HG03442 (cell line): ENCODE results near the gene MARCHF6.

Experiments used
- ATAC-seq: cut with Tn5 transposase; IDR thresholded peaks from one replicate; pipeline ENCODE4 v1.9.1; 2021; ENCODE audit warnings: mild to moderate bottlenecking, moderate library complexity; ENCODE audit not compliant: unreplicated experiment

The MARCHF6 gene

DNA sequence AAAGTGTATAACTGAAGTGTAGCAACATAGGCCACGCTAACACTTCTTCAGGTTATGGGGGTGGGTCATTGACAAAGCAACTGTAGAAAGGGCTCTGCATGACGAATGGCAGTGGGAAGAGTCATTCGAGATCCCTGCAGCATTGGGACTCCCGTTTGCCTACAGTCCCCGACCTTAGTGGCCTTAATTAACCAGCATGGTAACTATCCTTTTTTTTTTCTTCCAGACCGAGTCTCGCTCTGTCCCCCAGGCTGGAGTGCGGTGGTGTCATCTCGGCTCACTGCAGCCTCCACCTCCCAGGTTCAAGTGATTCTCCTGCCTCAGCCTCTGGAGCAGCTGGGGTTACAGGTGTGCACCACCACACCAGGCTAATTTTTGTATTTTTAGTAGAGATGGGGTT lies 31.6 kb upstream of the MARCHF6 start:
- no peak for ATAC-seq

DNA sequence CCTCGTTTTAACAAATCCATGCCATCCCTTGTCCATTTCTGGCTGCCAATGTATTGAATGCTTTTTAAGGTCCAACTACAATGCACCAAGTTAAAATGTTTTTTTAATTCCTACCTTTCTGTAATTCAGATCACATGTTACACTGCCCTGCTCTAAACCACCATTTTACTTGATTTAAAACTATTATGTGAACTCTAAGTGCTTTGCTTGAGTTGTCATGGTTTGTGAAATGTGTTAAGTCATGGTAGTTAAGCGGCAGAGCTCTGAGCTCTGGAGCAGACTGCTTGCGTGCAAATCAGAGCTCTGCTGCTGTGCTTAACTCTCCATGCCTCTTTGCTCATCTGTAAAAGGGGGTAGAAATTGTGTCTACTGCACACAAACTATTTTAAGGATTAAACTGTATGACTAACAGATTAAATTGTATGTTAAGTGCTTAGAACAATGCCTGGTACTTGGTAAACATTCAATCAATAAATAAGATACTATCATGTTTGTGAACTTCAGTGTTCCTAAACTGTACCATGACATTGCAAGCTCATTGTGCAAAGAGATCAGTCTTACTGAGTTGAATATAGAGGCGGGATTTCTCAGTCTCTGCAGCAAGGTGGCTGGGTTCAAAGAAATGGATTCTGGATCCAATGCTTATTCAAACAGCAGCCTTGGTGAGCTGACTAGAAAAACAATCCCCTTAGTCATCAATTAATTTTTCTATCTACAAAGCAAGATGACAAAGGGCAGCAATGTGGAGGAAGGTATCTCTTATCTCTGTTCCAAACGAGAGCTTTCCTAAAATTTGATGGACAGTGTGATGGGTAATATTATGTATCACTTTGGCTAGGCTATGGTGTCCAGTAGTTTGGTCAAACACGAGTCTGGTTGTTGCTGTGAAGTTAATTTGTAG lies 29.7 kb upstream of the MARCHF6 start:
- ATAC-seq: no peak

- no peak for ATAC-seq
Observed at GRCh38 chr5:10324518-10325370, 28.8 kb upstream of the MARCHF6 start.

DNA sequence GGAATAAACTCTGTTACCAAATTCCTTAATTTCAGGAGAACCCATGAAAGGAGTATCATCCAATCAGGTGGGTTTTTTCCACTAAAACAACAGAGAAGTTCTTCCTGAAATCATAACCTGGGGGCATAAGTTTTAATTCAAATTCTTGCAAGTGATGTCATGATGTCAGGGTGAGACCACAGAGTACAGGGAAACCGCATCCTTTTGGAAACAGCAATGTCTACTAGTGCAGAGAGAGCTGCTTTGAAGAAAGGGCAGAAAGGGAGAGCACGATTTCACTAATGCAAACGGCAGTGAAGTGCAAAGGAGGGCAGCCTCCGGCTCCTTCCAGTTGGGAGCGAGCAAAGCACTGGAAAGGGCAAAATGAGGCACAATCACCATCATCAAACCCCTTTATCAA lies 25.2 kb upstream of the MARCHF6 start:
- no peak for ATAC-seq

- no peak for ATAC-seq
Observed at GRCh38 chr5:10329446-10329819, 24.1 kb upstream of the MARCHF6 start.

- ATAC-seq: no peak
Observed at GRCh38 chr5:10329820-10330481, 23.5 kb upstream of the MARCHF6 start.

DNA sequence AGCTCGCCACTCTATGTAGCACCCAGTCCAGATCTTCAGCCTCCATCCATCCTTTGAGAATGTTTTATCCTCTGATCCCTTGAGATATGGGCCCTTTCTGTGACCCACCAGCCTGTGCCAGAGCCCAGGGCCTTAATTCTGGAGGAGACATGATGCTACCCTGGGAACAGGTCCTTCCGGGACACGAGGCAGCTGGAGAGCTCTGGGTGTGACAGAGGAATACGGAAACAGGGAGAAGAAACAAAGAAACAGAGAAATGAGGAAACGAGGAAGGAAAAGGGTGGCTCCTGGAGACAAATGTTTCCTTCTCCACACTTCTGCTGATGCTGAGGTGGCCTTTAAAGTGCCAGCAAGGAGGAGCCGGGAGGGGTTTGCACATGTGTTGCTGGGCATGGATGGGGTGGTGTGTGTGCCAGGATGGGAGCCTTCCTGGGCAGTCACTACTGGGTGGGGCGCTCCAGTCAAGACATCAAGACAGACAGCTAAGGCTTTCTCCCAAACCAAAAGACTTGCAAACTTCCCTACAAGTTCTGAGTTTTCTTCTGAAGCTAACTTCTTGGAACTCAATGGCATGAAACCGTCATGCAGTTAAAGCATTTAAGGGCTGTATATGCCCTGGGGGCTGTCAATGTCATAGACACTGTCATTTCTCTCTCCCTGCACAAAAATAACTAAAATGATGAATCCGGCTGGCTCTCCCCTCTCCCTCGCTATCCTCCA lies 22.8 kb upstream of the MARCHF6 start:
- ATAC-seq: no peak

- no peak for ATAC-seq
Observed at GRCh38 chr5:10331341-10331796, 22.1 kb upstream of the MARCHF6 start.

GRCh38 chr5:10332301-10332700 lies 21.2 kb upstream of the MARCHF6 start:
- ATAC-seq: no peak

- ATAC-seq: no peak
Observed at GRCh38 chr5:10333154-10334006, 20.1 kb upstream of the MARCHF6 start.

GRCh38 chr5:10334831-10335230 lies 18.7 kb upstream of the MARCHF6 start:
- ATAC-seq: no peak

GRCh38 chr5:10335711-10336470 lies 17.6 kb upstream of the MARCHF6 start:
- no peak for ATAC-seq

- ATAC-seq: no peak
Observed at GRCh38 chr5:10337107-10337506, 16.4 kb upstream of the MARCHF6 start.

DNA sequence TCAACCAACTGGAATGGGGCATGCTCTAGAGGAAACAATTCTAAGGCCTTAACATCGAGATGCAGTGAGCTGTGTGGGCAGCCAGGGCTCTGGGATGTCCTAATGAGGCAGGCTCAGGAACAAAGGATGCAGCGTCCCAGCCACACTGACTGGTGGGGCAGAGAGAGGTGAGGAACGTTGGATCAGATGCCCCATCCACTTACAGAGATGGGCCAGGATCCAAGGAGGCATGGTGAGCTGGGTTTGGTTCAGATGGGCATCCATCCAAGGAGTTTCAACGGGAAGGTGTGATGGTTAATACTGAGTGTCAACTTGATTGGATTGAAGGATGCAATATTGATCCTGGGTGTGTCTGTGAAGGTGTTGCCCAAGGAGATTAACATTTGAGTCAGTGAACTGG lies 15.5 kb upstream of the MARCHF6 start:
- ATAC-seq: no peak

DNA sequence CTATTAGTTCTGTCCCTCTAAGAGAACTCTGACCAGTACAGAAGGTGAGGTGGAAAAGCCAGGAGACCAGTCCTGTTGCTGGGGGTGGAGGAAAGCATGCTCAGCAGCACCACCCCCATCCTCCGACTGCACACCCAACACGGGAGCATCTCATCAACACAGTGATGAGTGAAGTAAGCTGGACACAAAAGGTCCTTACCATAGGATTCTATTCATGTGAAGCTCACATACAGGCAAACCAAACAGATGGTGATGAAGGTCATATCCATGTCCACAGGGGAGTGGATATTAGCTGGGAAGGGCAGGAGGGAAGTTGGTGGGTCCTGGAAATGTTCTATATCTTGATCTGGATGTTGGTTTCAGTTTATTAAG lies 14.8 kb upstream of the MARCHF6 start:
- ATAC-seq: no peak

DNA sequence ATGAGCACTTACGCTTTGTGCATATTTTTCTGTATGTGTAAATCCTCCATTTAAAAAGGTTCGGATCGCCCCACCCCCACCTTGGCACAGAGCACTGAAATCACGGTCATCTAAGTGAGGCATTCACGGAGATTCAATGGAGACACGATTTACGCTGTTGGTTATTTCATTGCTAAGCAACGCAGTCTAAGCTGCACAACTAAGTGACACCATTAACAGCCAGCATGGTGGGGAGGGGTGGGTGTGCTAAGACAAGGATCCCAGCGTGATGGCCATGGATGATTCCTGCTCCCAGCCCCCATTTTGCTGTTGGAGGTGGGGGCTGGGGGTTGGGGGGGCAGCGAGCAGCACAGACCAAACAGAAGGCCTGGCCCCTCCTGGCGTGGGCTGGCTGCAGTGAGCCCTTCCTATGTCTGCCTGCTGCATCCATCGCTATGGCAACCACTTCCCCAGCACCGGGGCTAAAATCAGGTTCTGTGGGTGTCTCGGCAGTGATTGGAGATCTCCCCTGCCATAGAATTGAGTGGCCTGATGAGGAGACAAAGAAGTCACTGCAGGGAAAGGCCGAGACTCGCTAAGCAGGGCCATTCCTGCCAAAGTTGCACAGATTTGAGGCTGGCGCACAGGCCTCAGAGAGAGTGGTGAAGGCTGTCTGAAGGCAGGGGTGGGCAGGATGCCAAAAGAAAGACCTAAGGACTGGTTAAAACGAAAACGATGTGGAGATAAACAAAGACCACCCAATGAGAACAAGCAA lies 14.3 kb upstream of the MARCHF6 start:
- ATAC-seq: no peak

DNA sequence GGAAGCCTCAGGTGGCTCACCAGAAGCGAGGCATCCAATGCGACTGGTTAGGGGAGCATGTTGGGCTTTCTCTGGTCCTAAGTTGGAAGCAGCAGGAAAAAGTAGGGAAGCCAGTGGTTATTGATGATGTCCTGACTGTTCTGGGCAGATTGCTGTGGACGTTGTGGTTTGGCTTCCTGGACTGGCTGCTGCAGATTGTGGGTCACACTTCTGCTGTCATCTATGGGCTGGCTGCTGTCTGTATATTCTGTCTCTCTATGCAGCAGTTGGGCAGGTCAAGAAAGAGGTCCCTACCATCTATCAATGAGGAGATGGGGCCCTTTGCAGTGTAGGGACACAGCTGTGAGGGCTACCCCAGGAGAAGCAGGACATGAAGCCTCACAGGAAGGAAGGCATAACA lies 13.5 kb upstream of the MARCHF6 start:
- no peak for ATAC-seq

- ATAC-seq: no peak
Observed at GRCh38 chr5:10343486-10343885, 10.0 kb upstream of the MARCHF6 start.
